Colonic mucosa (tissue), 4 donors: ENCODE results near the gene DDX25. TPM values are rescaled to one million over a fixed set of nuclear protein-coding genes. Genes with fewer than 3 reads are reported as not detected.

ENCODE experiments used
- DNase-seq: peaks from one replicate; pipeline ENCODE4 v3.0.0-alpha.2; 2020
- H3K27ac ChIP-seq: fragments of 200-600 bp; one replicate; pipeline ENCODE4 v1.8.0; 2021
- H3K27me3 ChIP-seq: fragments of 200-600 bp; one replicate; pipeline ENCODE4 v1.8.0; 2021
- H3K36me3 ChIP-seq: fragments of 200-600 bp; one replicate; pipeline ENCODE4 v1.8.0; 2021
- H3K4me1 ChIP-seq: fragments of 200-600 bp; one replicate; pipeline ENCODE4 v1.8.0; 2021; ENCODE audit warnings: mild to moderate bottlenecking
- H3K4me3 ChIP-seq: fragments of 200-600 bp; one replicate; pipeline ENCODE4 v1.8.0; 2021
- H3K9ac ChIP-seq, 2 donors: one replicate each; pipeline ENCODE4 v1.7.0; 2013; ENCODE audit warnings: control low read depth in 2 of 2, low read depth in 2 of 2, low read length in 2 of 2
- H3K9me3 ChIP-seq: fragments of 200-600 bp; one replicate; pipeline ENCODE4 v1.8.0; 2021
- intact Hi-C: fragments of 100-400 bp; cut with DNase I; formaldehyde crosslinking; loops from one replicate; pipeline ENCODE4 v1.14.1; 2022
- total RNA-seq, 2 donors: library from RNA; stranded (reverse); fragmentation: NEBNext Ultra II Directional in 1 of 2; extraction: Animal tissue kit (Norgen Biotek cat#: 25700) in 1 of 2; gene quantifications; one replicate each; pipeline ENCODE4 v1.2.1, GENCODE V29; 2021
- TF ChIP-seq, protein P1 (sequence below): fragments of 200-600 bp; IDR thresholded peaks from one replicate; pipeline ENCODE4 v1.8.0; 2022; ENCODE audit warnings: antibody characterized with exemption, mild to moderate bottlenecking
- donor health status: healthy.
- donor health status: DM: no; HTN: no; CAD: no.
- donor health status: DM: no; HTN: no; CAD: no.

The DDX25 gene
- total RNA-seq, 2 donors from 2014 or later: 0.16 TPM; not detected in 1

DNA sequence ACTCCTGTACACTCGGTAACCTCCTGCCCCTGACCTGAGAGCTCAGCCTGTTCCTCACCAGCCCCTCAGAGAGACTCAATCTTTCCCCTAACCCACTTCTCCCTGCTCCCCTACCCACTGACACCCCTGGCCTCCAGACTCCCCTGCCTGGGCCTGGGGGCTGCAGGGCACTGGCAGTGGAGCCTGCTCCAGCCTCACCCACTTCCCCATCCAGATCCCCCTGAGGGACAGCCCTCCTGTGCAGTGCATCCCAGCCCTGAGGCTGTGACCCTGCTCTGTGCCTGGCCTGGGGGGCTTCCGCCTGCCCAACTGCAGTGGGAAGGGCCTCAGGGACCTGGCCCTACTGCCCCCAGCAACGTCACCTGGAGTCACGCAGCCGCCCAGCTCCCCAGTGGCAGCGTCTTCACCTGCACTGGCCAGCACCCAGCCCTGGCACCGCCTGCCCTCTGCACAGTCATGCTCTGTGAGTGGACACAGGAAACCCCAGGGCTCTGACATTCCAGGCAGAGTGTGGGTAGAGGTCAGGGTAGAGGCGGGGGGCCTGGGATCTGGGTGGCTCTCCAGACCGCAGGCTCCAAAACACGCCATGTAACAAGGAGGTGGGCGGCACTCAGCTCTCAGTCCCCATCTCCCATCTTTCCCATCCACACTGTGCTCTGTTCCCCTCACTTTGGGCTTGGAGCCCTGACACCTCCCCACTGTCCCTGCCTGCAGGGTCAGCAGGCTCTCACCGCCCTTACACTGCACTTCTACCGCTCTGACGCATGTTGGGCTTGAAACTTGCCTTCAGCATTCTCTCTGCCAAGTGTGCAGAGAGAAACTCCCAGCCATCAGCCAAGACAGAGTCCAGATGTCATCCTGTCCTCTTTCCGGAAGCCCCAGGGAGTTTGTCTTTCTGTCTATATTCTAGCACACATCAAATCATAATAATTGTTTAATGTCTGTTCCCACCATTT lies 46.7 kb downstream of the DDX25 start:
- intact Hi-C loops: no loop called here
- Histone ChIP-seq H3K9me3 (no peaks in the 10 kb centered on the region), H3K27ac (no peak overlapping the region), H3K27me3 (no peaks in the 10 kb centered on the region), H3K9ac (no peak overlapping the region), H3K4me3 (no peak overlapping the region), H3K36me3 (no peaks in the 10 kb centered on the region), H3K4me1 (no peaks in the 10 kb centered on the region)
- no peak for DNase-seq
- TF ChIP-seq, protein P1, sequence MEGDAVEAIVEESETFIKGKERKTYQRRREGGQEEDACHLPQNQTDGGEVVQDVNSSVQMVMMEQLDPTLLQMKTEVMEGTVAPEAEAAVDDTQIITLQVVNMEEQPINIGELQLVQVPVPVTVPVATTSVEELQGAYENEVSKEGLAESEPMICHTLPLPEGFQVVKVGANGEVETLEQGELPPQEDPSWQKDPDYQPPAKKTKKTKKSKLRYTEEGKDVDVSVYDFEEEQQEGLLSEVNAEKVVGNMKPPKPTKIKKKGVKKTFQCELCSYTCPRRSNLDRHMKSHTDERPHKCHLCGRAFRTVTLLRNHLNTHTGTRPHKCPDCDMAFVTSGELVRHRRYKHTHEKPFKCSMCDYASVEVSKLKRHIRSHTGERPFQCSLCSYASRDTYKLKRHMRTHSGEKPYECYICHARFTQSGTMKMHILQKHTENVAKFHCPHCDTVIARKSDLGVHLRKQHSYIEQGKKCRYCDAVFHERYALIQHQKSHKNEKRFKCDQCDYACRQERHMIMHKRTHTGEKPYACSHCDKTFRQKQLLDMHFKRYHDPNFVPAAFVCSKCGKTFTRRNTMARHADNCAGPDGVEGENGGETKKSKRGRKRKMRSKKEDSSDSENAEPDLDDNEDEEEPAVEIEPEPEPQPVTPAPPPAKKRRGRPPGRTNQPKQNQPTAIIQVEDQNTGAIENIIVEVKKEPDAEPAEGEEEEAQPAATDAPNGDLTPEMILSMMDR: no peak

DNA sequence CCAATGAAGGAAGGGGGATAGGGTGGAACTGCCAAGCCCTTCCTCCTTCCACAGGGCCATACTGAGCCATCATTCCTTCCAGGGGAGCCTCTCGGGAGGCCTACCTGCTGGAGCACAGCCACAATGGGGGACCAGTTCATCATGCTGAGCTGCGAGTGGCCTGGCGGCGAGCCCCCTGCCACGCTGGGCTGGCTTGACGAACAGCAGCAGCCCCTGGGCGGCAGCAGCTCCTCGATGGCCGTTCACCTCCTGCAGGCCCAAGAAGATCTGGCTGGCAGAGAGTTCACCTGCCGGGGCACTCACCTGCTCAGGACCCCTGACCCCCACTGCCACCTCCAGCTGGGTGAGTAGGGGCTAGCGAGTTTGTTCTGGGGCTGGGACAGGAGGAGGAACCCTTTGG lies 47.4 kb downstream of the DDX25 start:
- TF ChIP-seq, protein P1: no peak
- Histone ChIP-seq H3K27me3 (no peaks in the 10 kb centered on the region), H3K9me3 (no peaks in the 10 kb centered on the region), H3K27ac (no peak overlapping the region), H3K4me3 (no peak overlapping the region), H3K9ac (no peak overlapping the region), H3K36me3 (no peaks in the 10 kb centered on the region), H3K4me1 (no peaks in the 10 kb centered on the region)
- intact Hi-C loops: no loop called here
- no peak for DNase-seq

DNA sequence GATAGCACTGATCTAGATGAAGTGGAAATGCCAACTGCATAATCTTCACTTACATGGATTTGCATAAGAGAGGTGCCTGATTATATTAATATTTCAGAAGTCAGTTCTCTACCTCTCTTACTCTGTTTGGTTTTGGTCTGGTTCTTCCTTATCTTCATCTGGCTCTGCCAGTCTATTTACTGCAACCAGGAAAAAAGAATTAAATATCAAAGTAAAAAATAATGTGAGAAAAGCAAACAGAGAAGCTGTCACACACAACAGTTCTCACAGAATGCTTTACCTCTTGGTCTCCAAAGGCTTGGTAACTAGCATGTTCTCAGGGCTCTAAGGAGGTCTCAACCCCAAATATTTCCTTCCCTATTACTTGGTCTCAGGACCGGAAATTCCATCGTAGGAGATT lies 48.3 kb downstream of the DDX25 start:
- Histone ChIP-seq H3K4me1 (no peaks in the 10 kb centered on the region), H3K9ac (no peak overlapping the region), H3K4me3 (no peak overlapping the region), H3K9me3 (no peaks in the 10 kb centered on the region), H3K27ac (no peak overlapping the region), H3K27me3 (no peaks in the 10 kb centered on the region), H3K36me3 (no peaks in the 10 kb centered on the region)
- DNase-seq: no peak
- TF ChIP-seq, protein P1: no peak
- intact Hi-C loops: no loop called here

DNA sequence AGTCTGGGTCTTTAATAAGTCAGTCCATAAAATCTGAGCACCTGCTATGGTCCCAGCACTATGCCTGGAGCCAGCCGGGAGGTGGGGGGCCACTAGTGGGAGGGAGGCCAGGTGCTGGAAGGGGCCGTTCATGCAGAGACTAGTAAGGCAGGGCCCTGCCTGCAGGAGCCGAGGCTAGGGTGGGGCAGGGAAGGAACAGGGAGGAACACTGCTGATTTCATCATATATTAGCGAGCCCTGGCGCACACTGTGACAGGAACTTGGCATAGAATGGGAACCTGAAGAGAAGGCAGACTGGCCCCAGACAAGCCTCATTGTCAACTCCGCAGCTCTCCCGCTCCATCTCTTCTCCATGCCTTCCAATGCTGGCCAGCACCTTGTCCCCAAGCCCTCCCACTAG lies 48.7 kb downstream of the DDX25 start:
- peak; percentile 57 for DNase-seq
- Histone ChIP-seq H3K9me3 (no peaks in the 10 kb centered on the region), H3K36me3 (no peaks in the 10 kb centered on the region), H3K9ac (no peak overlapping the region), H3K4me3 (no peak overlapping the region), H3K27ac (no peak overlapping the region), H3K4me1 (no peaks in the 10 kb centered on the region), H3K27me3 (no peaks in the 10 kb centered on the region)
- TF ChIP-seq, protein P1: no peak
- intact Hi-C loops: no loop called here

DNA sequence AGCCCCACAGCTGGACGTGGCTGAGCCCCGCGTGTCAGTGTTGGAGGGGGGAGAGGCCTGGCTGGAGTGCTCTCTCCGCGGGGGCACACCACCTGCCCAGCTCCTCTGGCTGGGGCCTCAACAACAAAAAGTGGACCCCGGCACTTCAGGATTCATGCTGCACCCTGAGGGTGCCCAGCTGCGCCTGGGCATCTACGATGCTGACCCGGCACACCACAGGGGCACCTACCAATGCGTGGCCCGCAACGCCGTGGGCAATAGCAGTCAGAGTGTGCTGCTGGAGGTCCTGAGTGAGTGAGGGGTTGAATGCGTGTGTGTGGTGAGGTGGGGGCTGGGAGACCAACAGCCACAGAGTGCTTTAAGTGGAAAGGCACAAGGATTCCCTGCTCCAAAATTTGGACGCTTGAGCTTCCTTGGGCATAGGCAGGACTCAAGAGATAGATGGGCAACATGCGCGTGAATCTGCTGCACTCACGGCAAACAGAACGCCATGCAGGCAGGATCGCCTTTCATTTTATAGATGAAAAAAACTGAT lies 49.2 kb downstream of the DDX25 start:
- DNase-seq: no peak
- Histone ChIP-seq H3K36me3 (no peaks in the 10 kb centered on the region), H3K27me3 (no peaks in the 10 kb centered on the region), H3K9me3 (no peaks in the 10 kb centered on the region), H3K9ac (no peak overlapping the region), H3K4me3 (no peak overlapping the region), H3K4me1 (no peaks in the 10 kb centered on the region), H3K27ac (no peak overlapping the region)
- TF ChIP-seq, protein P1: no peak
- intact Hi-C loops: no loop called here
